H1 (cell line): ENCODE measurements around the gene GNS. TPM values are rescaled to one million over a fixed set of nuclear protein-coding genes. Genes with fewer than 3 reads are reported as not detected.

Source experiments
- CTCF ChIA-PET: fragments of 300-600 bp; sonication (Branson Sonifier 250); formaldehyde crosslinking; loops from one replicate; lab custom pipeline; 2021; ENCODE audit not compliant: partially characterized antibody; lab: Charles Lee
- POLR2A ChIA-PET: fragments of 300-600 bp; sonication (Branson Sonifier 250); formaldehyde crosslinking; loops from one replicate; lab custom pipeline; 2021; ENCODE audit warnings: inconsistent platforms; ENCODE audit not compliant: partially characterized antibody; lab: Charles Lee
- DNase-seq, 2 experiments: peaks; one replicate each; pipeline versions ENCODE4 v3.0.0 to v3.0.0-alpha.2; 2010 to 2022; ENCODE audit warnings: low spot score in 2 of 2, low read depth in 1 of 2, mixed read lengths in 1 of 2
- FAIRE-seq: peaks from 2 replicates; lab custom pipeline; 2011; peaks lifted over from hg19 to GRCh38; lab: Jason Lieb, UNC
- H2AFZ ChIP-seq: 2 replicates; pipeline ENCODE4 v1.8.1; 2012; ENCODE audit warnings: low read length, inconsistent platforms
- H2AK5ac ChIP-seq: 2 replicates; pipeline ENCODE4 v1.6.1; 2013; ENCODE audit warnings: low read depth, low read length
- H2BK120ac ChIP-seq: replicated peaks from 2 replicates; pipeline ENCODE3; 2013; ENCODE audit warnings: low read depth, low read length, inconsistent platforms
- H2BK12ac ChIP-seq: 2 replicates; pipeline ENCODE4 v1.6.1; 2013; ENCODE audit warnings: low read depth, low read length
- H2BK15ac ChIP-seq: 2 replicates; pipeline ENCODE4 v1.6.1; 2013; ENCODE audit warnings: low read length
- H2BK20ac ChIP-seq: 2 replicates; pipeline ENCODE4 v1.6.1; 2013; ENCODE audit warnings: low read length
- H2BK5ac ChIP-seq: 2 replicates; pipeline ENCODE4 v1.6.1; 2013; ENCODE audit warnings: low read depth, low read length
- H3K14ac ChIP-seq: 2 replicates; pipeline ENCODE4 v1.6.1; 2013; ENCODE audit warnings: inconsistent platforms; ENCODE audit not compliant: insufficient read length
- H3K18ac ChIP-seq: 2 replicates; pipeline ENCODE4 v1.6.1; 2013; ENCODE audit warnings: low read length; ENCODE audit errors: extremely low read depth
- H3K23ac ChIP-seq: 2 replicates; pipeline ENCODE4 v1.6.1; 2013; ENCODE audit warnings: inconsistent platforms; ENCODE audit not compliant: insufficient read length
- H3K23me2 ChIP-seq: 2 replicates; pipeline ENCODE4 v1.6.1; 2013; ENCODE audit warnings: low read depth, low read length
- H3K27ac ChIP-seq: 2 replicates; pipeline ENCODE4 v1.6.1; 2011; ENCODE audit warnings: low read depth, low read length, inconsistent platforms
- H3K27me3 ChIP-seq, 4 experiments: replicated peaks in 1 of 4; 1 replicate in 1 of 4; 2 replicates in 3 of 4; pipeline versions ENCODE4 v1.6.1 to v1.8.1; 2011 to 2013; ENCODE audit warnings: low read length in 3 of 4, mild to moderate bottlenecking in 3 of 4, inconsistent platforms in 2 of 4, mixed read lengths in 2 of 4, moderate library complexity in 1 of 4; ENCODE audit not compliant: control insufficient read depth in 3 of 4, insufficient read depth in 3 of 4; ENCODE audit errors: extremely low read depth in 1 of 4
- H3K36me3 ChIP-seq, 4 experiments: 2 replicates each; pipeline versions ENCODE4 v1.6.1 to v1.8.1; 2011 to 2013; ENCODE audit warnings: mild to moderate bottlenecking in 4 of 4, low read length in 3 of 4, moderate library complexity in 2 of 4, control low read depth in 1 of 4, inconsistent platforms in 1 of 4; ENCODE audit not compliant: insufficient read depth in 4 of 4, control insufficient read depth in 2 of 4
- H3K4ac ChIP-seq: replicated peaks from 2 replicates; pipeline ENCODE3; 2013; ENCODE audit warnings: low read length, low read depth, mixed read lengths, inconsistent platforms; ENCODE audit not compliant: insufficient read length
- H3K4me1 ChIP-seq, 4 experiments: replicated peaks in 1 of 4; 1 replicate in 1 of 4; 2 replicates in 3 of 4; pipeline versions ENCODE4 v1.6.1 to v1.8.1; 2011 to 2013; ENCODE audit warnings: low read length in 3 of 4, inconsistent platforms in 2 of 4, mixed read lengths in 1 of 4; ENCODE audit not compliant: insufficient read depth in 4 of 4, control insufficient read depth in 3 of 4
- H3K4me2 ChIP-seq, 2 experiments: 2 replicates each; pipeline versions ENCODE4 v1.6.1 to v1.8.1; 2011 to 2013; ENCODE audit warnings: low read depth in 2 of 2, low read length in 2 of 2, control low read depth in 1 of 2, inconsistent platforms in 1 of 2, mild to moderate bottlenecking in 1 of 2; ENCODE audit not compliant: insufficient read depth in 1 of 2
- H3K4me3 ChIP-seq, 4 experiments: fragments of 200-600, 300-600 bp in 1 of 4; sonication (generic), shearing (Covaris generic), sonication (Bioruptor Twin) in 1 of 4; 2 replicates each; pipeline versions ENCODE4 v1.5.1 to v1.8.1; 2011 to 2016; ENCODE audit warnings: low read length in 4 of 4, low read depth in 3 of 4, control low read depth in 2 of 4, inconsistent platforms in 2 of 4, mild to moderate bottlenecking in 2 of 4, mixed read lengths in 1 of 4, moderate library complexity in 1 of 4; ENCODE audit not compliant: insufficient read depth in 2 of 4; ENCODE audit errors: extremely low read depth in 1 of 4
- H3K56ac ChIP-seq: replicated peaks from 2 replicates; pipeline ENCODE3; 2013; ENCODE audit warnings: low read depth, mild to moderate bottlenecking, mixed read lengths, low read length, inconsistent platforms; ENCODE audit not compliant: insufficient read length
- H3K79me1 ChIP-seq: 2 replicates; pipeline ENCODE4 v1.6.1; 2013; ENCODE audit warnings: low read depth, low read length, control low read depth
- H3K79me2 ChIP-seq, 2 experiments: 2 replicates each; pipeline versions ENCODE4 v1.6.1 to v1.8.1; 2012 to 2013; ENCODE audit warnings: low read length in 2 of 2, mild to moderate bottlenecking in 2 of 2, inconsistent platforms in 1 of 2; ENCODE audit not compliant: insufficient read depth in 2 of 2, control insufficient read depth in 1 of 2
- H3K9ac ChIP-seq, 4 experiments: replicated peaks in 1 of 4; 1 replicate in 1 of 4; 2 replicates in 3 of 4; pipeline versions ENCODE4 v1.6.1 to v1.8.1; 2011 to 2013; ENCODE audit warnings: low read depth in 3 of 4, low read length in 3 of 4, control low read depth in 2 of 4, mild to moderate bottlenecking in 2 of 4, moderate library complexity in 2 of 4, inconsistent platforms in 1 of 4; ENCODE audit errors: extremely low read depth in 1 of 4
- H3K9me3 ChIP-seq, 2 experiments: 2 replicates each; pipeline versions ENCODE4 v1.6.1 to v1.8.1; 2012 to 2013; ENCODE audit warnings: mild to moderate bottlenecking in 2 of 2, moderate library complexity in 2 of 2, control low read depth in 1 of 2, inconsistent platforms in 1 of 2, low read depth in 1 of 2, low read length in 1 of 2, mixed read lengths in 1 of 2; ENCODE audit not compliant: insufficient read depth in 2 of 2
- H4K20me1 ChIP-seq, 2 experiments: replicated peaks in 1 of 2; 2 replicates each; pipeline versions ENCODE3 to v1.8.1; 2011 to 2013; ENCODE audit warnings: inconsistent platforms in 2 of 2, low read length in 2 of 2, mild to moderate bottlenecking in 1 of 2; ENCODE audit not compliant: insufficient read depth in 2 of 2, control insufficient read depth in 1 of 2
- H4K5ac ChIP-seq: 2 replicates; pipeline ENCODE4 v1.6.1; 2013; ENCODE audit warnings: low read length, low read depth, mixed read lengths, inconsistent platforms; ENCODE audit not compliant: insufficient read length
- H4K8ac ChIP-seq: 2 replicates; pipeline ENCODE4 v1.8.0; 2013; ENCODE audit warnings: mild to moderate bottlenecking, moderate library complexity, low read length, inconsistent platforms; ENCODE audit not compliant: insufficient read depth; ENCODE audit errors: extremely low read depth
- H4K91ac ChIP-seq: replicated peaks from 2 replicates; pipeline ENCODE3; 2013; ENCODE audit warnings: low read length, mixed read lengths, inconsistent platforms; ENCODE audit not compliant: insufficient read length
- CTBP2 ChIP-seq: IDR thresholded peaks from 2 replicates; pipeline ENCODE4 v1.7.0; 2011; ENCODE audit warnings: borderline replicate concordance, mild to moderate bottlenecking, moderate library complexity, mixed read lengths, low read length; ENCODE audit not compliant: insufficient read depth, insufficient read length
- PHF8 ChIP-seq: fragments of 200-600 bp; sonication (generic); conservative IDR thresholded peaks from 2 replicates; pipeline ENCODE4 v1.7.1; 2012; ENCODE audit warnings: low read depth, mild to moderate bottlenecking, inconsistent platforms, low read length, moderate library complexity
- SP2 ChIP-seq: IDR thresholded peaks from 2 replicates; pipeline ENCODE4 v1.6.1; 2012; ENCODE audit warnings: mild to moderate bottlenecking, low read length, inconsistent platforms
- SP4 ChIP-seq: IDR thresholded peaks from 2 replicates; pipeline ENCODE4 v1.6.1; 2012; ENCODE audit warnings: low read length, inconsistent platforms
- WGBS, 2 experiments: shearing (Covaris generic) in 1 of 2; methylation state at CpG; one replicate each; pipeline versions ENCODE4 v1.1.6 to v1.1.7; 2013 to 2015; ENCODE audit warnings: low lambda C conversion rate in 2 of 2, mixed read lengths in 2 of 2, inconsistent platforms in 1 of 2, low coverage in 1 of 2, missing lambda C conversion rate in 1 of 2; ENCODE audit not compliant: insufficient replicate concordance in 2 of 2, insufficient coverage in 1 of 2, insufficient read length in 1 of 2; ENCODE audit errors: extremely low coverage in 1 of 2, missing lambda C conversion rate in 1 of 2; 5-methylcytosine and 5-hydroxymethylcytosine counted together
- polyA plus RNA-seq, 7 experiments: library from polyadenylated mRNA; depleted of rRNA in 3 of 7; stranded (reverse) in 5 of 7; unstranded in 2 of 7; fragments of >200 nt in 5 of 7; fragments of 200-250 nt in 2 of 7; gene quantifications; 1 replicate in 5 of 7; 2 replicates in 1 of 7; 4 replicates in 1 of 7; pipeline versions ENCODE4 v1.2.1 to v1.2.3, GENCODE V29; 2011 to 2013; ENCODE audit warnings: missing spikeins in 2 of 7, mixed read lengths in 2 of 7
- total RNA-seq: library from RNA; stranded (reverse); fragmentation: NEBNext Ultra II Directional; extraction: Animal tissue kit (Norgen Biotek cat#: 25700); gene quantifications from 2 replicates; pipeline ENCODE4 v1.2.1, GENCODE V29; 2021

Gene GNS
- total and polyA plus RNA-seq, 2 of the 8 experiments (the other 6 are each of a cell fraction or from before 2014, with no cell fraction given): 16.0 to 28.5 TPM

DNA sequence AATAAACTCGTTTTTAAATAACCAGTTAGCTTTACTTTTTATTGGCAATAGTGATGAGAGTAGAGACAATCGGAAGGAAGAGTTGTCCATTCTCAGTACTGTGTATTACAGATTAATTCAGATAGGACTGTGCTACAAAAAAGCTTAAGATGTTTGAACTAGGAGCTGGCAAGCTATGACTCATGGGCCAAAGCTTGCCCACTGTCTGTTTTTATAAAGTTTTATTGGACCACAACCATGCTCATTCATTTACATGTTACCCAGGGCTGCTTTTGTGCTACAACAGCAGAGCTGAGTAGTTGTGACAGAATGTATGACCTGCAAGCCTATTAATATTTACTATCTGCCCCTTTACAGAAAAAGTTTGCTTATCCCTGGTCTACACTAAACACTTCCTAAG lies 19.4 kb downstream of the GNS start:
- FAIRE-seq (no peak), DNase-seq (no peak)
- Histone ChIP-seq H2BK12ac (no peak overlapping the region), H2AFZ (no peak overlapping the region), H3K4me1 (no peaks in the 10 kb centered on the region), H2BK120ac (no peak overlapping the region), H3K9ac (no peak overlapping the region), H3K9me3 (no peaks in the 10 kb centered on the region), H3K79me2 (no peaks in the 10 kb centered on the region), H2AK5ac (no peak overlapping the region), H2BK5ac (no peak overlapping the region), H2BK20ac (no peak overlapping the region), H3K79me1 (no peaks in the 10 kb centered on the region), H3K36me3 (peaks cover 12 to 71% (median 39%) of the 10 kb centered on the region in 4 experiments), H3K14ac (no peak overlapping the region), H3K23ac (no peak overlapping the region), H3K27ac (no peak overlapping the region), H4K5ac (no peak overlapping the region), H3K27me3 (no peaks in the 10 kb centered on the region), H3K56ac (no peak overlapping the region), H4K91ac (no peak overlapping the region), H3K4me2 (no peak overlapping the region), H3K4me3 (no peak overlapping the region), H2BK15ac (no peak overlapping the region), H4K20me1 (no peaks in the 10 kb centered on the region), H3K4ac (no peak overlapping the region), H3K18ac (no peak overlapping the region), H3K23me2 (no peaks in the 10 kb centered on the region), H4K8ac (no peak overlapping the region)
- WGBS, 2 experiments: 85% methylated on average over 2 of the region's 2 CpGs; no CpG with 5 or more reads in 1 of the 2 experiments
- TF ChIP-seq SP4 (no peak), CTBP2 (no peak), PHF8 (no peak), SP2 (no peak)
- POLR2A ChIA-PET: interaction anchor here (0.6 to 1.3 kb wide), 3 partner anchors 9 to 353 kb away, joined by 3 read pairs; no protein-coding TSS in a partner anchor
- CTCF ChIA-PET: interaction anchor here (0.6 kb wide), 1 partner anchor 185 kb away, joined by 3 read pairs; no protein-coding TSS in a partner anchor
